ENCODE results near the gene ASB10. TPM values are rescaled to one million over a fixed set of nuclear protein-coding genes. Genes with fewer than 3 reads are reported as not detected.
A peak's percentile ranks its signal among the peaks of the same experiment; 100 is the strongest.

Gene ASB10
- total RNA-seq, 3 donors from 2014 or later (not counting 1 experiment from before 2014, with no cell fraction given), result not detected

GRCh38 chr7:151139791-151140190 is 47.3 kb downstream of the ASB10 start:
- no peak overlapping the region for H3K27ac Mint-ChIP-seq
- no peak for TF ChIP-seq CTCF (IDR thresholded peaks at IDR 0.05)
- no peaks in the 10 kb centered on the region for H3K27me3 Mint-ChIP-seq (ENCODE audit: low read depth in 2 of 2)
- Histone ChIP-seq H3K27ac (ENCODE audit: low read length) (no peak overlapping the region), H3K36me3 (ENCODE audit: control insufficient read depth, insufficient read depth, low read length) (peaks cover 5% of the 10 kb centered on the region), H3K9me3 (ENCODE audit: control insufficient read depth, insufficient read depth, low read length) (no peaks in the 10 kb centered on the region), H3K4me3 (ENCODE audit: low read length) (no peak overlapping the region), H3K4me1 (ENCODE audit: control insufficient read depth, insufficient read depth, low read length) (no peaks in the 10 kb centered on the region), H3K27me3 (ENCODE audit: control insufficient read depth, insufficient read depth, low read length) (no peaks in the 10 kb centered on the region)
- no peak overlapping the region for H3K4me3 Mint-ChIP-seq
- H3K9me3 Mint-ChIP-seq, result no peaks in the 10 kb centered on the region
- no peaks in the 10 kb centered on the region for H3K36me3 Mint-ChIP-seq
- no peaks in the 10 kb centered on the region for H3K4me1 Mint-ChIP-seq
- intact Hi-C loops (cut with micrococcal nuclease), result no loop called here
- DNase-seq (no peak), ATAC-seq (no peak)
- WGBS (ENCODE audit: insufficient coverage), result 94% methylated on average over 8 of the region's 9 CpGs

GRCh38 chr7:151139071-151139790 is 47.8 kb downstream of the ASB10 start:
- Mint-ChIP-seq H3K27me3 (ENCODE audit: low read depth in 2 of 2) (no peaks in the 10 kb centered on the region), H3K36me3 (no peaks in the 10 kb centered on the region), H3K27ac (no peak overlapping the region), H3K9me3 (no peaks in the 10 kb centered on the region), H3K4me3 (no peak overlapping the region), H3K4me1 (no peaks in the 10 kb centered on the region)
- no peak overlapping the region for H3K4me3 ChIP-seq (ENCODE audit: low read length)
- no peaks in the 10 kb centered on the region for H3K27me3 ChIP-seq (ENCODE audit: control insufficient read depth, insufficient read depth, low read length)
- intact Hi-C loops (cut with micrococcal nuclease), result no loop called here
- H3K27ac ChIP-seq (ENCODE audit: low read length), result no peak overlapping the region
- no peaks in the 10 kb centered on the region for H3K4me1 ChIP-seq (ENCODE audit: control insufficient read depth, insufficient read depth, low read length)
- DNase-seq (peak in 1 of 2 donors; percentile 8), ATAC-seq (no peak)
- no peak for TF ChIP-seq CTCF (IDR thresholded peaks at IDR 0.05)
- no peaks in the 10 kb centered on the region for H3K9me3 ChIP-seq (ENCODE audit: control insufficient read depth, insufficient read depth, low read length)
- H3K36me3 ChIP-seq (ENCODE audit: control insufficient read depth, insufficient read depth, low read length), result peaks cover 8% of the 10 kb centered on the region
- WGBS (ENCODE audit: insufficient coverage), result 94% methylated on average over 18 of the region's 18 CpGs

GRCh38 chr7:151138153-151138851 is 48.7 kb downstream of the ASB10 start:
- TF ChIP-seq CTCF (IDR thresholded peaks at IDR 0.05), result no peak
- Mint-ChIP-seq H3K4me1 (no peaks in the 10 kb centered on the region), H3K27me3 (ENCODE audit: low read depth in 2 of 2) (no peaks in the 10 kb centered on the region), H3K36me3 (no peaks in the 10 kb centered on the region), H3K4me3 (no peak overlapping the region), H3K27ac (no peak overlapping the region), H3K9me3 (no peaks in the 10 kb centered on the region)
- ATAC-seq (no peak), DNase-seq (peak in 1 of 2 donors; percentile 11)
- Histone ChIP-seq H3K27me3 (ENCODE audit: control insufficient read depth, insufficient read depth, low read length) (no peaks in the 10 kb centered on the region), H3K4me1 (ENCODE audit: control insufficient read depth, insufficient read depth, low read length) (no peaks in the 10 kb centered on the region), H3K4me3 (ENCODE audit: low read length) (no peak overlapping the region), H3K9me3 (ENCODE audit: control insufficient read depth, insufficient read depth, low read length) (no peaks in the 10 kb centered on the region), H3K27ac (ENCODE audit: low read length) (no peak overlapping the region), H3K36me3 (ENCODE audit: control insufficient read depth, insufficient read depth, low read length) (peaks cover 9% of the 10 kb centered on the region)
- intact Hi-C loops (cut with micrococcal nuclease), result no loop called here
- 93% methylated on average over 30 of the region's 30 CpGs for WGBS (ENCODE audit: insufficient coverage)

Data from natural killer cell (primary cell).